HS-5 (cell line): ENCODE data around the gene IKZF2.

Experiments
- DNase-seq: peaks from one replicate; pipeline ENCODE4 v3.0.0-alpha.2; 2012; ENCODE audit warnings: low read depth

IKZF2 gene

DNA sequence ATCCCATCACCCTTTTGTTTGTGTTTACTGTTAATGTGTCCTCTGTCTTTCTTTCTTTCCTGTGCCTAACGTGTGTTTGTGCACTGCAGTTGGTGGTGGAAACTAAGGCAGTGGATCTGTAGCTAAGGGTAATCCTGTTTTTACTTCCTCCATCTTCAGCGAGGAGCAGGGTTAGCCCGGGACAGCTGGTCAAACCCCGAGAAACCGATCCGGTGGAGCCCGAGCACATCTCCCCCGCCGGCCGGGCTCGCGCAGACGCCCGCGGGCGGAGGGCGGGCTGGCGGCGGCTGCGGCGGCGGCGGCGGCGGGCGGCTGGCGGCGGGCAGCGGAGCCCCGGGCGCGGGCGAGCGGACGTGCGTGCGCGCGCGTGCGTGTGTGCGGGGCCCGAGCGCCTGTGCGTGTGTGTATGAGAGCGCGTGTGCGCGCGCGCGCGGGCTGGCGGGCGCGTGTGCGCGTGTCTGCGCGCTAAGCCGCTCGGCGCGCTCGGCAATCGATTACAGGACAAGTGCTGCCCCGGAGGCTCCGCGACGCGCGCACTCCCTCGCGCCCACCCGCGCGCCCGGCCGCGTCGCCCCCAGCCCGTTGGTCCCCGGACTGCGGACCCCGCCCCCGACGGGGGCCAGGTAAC lies at the start of gene IKZF2:
IKZF2 (minus strand) TSS at position 176 of the 628 bp plus-strand sequence. CDS start 2,983 bp downstream, outside the sequence.
- peak; percentile 52 for DNase-seq

DNA sequence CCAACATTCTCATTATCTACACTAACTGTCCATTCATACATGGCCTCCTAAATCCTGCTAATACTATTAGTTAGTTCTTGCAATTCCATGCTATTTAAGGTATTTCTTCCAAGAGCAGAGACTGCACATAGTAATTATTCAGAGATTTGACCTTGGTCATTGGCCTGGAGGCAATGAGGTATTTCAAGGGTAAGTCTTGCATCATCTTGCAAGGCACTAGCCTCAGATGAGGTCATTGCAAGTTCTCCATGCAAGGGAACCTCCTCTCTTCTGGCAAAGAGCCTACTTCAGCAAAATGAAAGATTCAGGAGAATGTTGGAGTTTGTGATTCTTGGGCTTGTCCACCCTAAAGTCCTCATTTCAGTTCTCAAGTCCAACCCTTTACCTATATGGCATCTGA lies 48.5 kb upstream of the IKZF2 start:
- no peak for DNase-seq

DNA sequence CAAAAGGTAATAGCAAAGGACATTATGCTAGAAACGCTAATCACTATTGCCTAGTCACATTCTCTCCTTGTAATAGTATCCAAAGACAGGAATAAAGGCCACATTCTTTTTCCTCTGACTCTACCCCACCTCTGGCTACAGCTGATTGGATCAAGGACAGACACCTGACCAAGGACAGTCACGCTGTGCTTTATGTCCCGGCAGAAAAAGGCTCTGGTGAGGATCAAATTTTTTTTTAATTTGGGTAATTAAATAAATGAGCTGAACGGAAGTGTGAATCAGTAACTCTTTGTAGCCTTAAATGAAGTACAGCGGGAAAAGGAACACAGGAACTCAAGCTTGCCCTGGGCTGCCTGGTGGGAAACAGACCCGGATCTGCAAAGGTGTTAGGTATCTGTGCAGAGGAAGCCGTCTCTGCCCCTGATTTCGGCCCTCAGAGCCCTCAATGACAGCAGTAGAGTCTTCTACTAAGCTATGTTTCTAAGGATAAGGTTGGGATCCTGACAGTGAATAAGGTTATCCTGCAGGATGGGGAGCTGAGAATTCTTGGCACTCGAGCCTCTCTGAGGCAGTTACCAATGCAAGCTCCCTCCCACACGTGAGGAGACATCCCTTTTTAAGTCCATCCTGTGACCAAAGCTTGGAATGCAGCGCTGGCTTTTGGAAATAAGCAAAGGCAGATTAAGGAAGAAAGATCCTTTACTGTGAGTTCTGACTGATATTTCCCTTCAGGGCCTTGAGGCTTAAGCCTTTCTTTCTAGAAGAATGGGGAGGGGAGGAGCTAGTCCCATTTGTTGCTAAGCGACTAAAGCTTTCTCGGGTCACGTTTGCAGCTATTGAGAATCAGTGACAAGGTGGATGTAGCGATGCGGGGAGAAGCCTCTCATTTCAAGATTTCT lies 37.8 kb upstream of the IKZF2 start:
- DNase-seq = no peak

DNA sequence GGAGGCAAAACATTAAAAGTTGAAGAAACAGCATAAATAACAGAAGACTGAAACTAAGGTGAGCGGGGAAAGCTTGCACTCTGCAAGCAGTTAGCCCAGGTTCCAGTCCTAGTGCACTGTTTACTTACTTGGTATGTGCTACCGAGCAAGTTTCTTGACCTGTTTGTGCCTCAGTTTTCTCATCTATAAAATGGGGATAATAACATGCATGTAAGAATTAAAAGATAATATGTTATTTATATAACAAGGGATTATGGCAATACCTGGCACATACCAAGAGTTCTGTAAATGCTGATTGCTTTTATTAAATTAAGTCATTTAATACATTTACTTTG lies 37.1 kb upstream of the IKZF2 start:
- DNase-seq = no peak

DNA sequence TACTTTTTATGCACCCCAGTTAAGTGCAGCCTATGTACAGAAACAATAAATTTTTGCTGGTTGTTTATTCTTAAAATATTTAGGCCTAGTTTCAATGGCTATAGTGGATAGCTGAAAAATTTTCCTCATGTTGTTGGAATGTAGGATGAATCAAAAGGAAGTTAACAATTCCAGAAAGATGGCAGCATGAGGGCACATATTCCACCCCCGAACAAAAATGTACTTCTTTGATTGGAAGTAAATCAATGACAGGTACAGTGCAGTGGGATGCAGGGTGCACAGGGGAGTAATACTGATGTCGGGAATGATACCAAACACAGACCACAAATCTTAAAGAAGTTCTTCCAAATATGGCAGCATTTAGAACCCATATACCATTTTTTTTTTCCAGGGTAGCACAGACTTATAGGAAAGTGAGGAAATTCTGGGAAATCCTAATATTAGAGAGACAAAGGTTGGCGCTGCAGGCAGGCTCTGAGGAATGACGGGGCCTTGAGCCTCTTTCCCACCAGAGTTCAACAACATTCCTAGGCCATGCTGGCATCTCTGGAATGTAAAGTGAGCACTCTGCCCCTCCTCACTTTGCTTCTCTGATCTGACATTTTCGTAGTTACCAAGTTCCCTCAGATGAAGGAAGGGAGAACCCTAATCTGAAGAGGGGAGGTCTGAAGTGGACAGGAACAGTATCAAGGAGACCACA lies 36.6 kb upstream of the IKZF2 start:
- DNase-seq = peak; percentile 52

DNA sequence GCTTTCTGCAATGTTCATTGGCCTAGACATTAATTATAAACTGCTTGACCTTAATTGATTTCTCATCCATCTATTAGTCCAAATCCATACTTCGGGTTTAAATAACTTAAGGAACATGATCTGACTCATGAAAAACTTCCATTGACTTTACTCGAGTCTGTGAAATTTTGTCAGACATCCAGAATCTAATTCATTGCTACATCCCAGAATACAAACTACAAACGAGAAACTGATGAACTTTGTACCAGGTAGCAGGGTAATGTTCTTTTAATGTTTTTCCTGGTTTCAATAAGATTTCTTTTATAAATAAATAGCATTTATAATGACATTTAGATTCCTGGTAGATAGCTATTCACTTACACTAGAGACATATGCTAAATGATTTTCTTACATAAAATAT lies 36.0 kb upstream of the IKZF2 start:
- DNase-seq = no peak

DNA sequence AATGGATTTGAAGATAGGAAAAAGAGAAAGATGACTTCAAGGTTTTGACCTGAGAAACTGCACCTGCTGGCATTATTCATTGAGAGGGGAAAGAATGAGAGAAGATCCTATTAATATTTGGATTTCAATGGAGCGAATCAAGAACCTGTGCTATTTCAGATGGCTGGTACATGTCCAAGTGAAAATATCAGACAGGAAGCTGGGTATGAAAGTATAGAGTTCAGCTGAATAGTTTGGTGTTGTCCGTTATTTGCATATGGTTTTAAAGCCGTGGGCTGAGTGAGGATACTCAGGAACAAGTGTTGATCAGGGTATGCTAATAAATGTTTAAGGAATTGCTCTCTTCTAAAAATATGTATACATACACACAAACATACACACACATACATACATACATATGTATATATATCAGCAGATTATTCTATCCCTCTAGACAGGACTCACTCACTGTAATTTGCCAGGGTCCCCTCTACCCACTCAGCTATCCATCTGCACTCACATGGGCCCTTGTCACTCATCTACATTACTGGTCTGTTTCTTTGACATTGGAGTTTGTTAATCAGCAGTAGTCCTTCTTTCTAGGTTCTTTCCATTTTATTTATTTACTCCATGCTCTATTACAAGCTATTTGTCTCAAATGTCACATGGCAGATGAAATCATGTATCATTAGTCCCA lies 33.9 kb upstream of the IKZF2 start:
- DNase-seq = no peak

DNA sequence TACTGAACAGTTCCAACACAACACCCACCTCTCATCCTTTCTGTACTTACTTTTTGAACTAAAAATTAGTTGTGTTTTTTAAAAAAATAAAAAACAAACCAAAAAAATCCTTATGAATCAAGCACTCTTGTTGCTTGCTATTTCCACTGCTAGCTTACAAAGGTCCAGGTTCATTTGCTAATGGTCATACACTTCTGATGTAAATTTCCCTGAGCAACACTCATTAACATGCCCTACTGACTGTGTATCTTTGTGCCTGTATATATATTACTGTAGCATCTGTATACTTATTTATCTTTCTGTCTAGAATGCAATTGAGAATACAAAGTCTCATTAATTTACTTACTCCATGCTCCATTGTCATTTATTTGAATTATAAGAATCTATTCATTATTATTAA lies 30.3 kb upstream of the IKZF2 start:
- DNase-seq = no peak

DNA sequence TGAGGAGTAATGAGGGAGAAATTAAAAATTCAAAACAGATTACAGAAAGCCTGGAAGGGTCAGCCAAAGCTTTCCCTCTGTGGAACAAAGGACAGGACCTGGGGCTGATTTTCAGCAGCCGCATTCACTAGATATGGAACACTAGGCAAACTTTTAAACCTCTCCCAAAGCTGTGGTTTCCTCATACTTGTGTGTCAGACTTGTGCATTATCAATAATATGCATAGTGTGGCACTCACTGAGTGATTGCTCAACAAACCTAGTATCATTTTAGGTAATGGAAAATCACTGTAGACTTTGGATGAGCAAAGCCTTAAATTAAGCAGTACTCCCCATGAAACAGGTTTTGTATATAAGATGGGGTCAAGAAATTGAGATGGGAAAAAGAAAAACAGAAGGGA lies 26.3 kb upstream of the IKZF2 start:
- no peak for DNase-seq

DNA sequence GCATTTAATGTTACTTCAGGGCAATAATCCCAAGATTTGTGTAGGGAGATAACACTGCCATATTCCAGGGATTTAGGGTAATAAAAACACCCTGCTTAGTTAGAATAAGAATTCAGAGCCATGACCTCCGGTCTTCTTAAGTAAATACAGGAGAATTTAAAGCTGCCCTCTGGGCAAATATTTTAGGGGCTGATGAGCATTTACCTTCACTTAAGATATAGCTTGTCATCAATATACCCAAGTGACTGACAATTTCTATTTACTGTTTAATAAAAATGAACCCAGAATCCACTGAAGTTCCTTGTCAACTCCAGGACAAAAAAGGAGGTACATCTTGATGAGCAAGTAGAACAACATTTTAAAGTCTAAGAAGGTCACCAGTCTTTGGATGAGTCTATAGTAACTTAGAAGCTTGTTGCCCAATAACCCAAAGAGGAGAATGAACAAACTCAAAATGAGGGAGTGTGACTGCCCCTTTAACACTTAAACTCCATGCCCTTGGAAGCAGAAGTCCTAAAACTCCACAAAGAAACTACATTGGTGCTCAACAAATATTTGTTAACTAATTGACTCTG lies 24.3 kb upstream of the IKZF2 start:
- no peak for DNase-seq

DNA sequence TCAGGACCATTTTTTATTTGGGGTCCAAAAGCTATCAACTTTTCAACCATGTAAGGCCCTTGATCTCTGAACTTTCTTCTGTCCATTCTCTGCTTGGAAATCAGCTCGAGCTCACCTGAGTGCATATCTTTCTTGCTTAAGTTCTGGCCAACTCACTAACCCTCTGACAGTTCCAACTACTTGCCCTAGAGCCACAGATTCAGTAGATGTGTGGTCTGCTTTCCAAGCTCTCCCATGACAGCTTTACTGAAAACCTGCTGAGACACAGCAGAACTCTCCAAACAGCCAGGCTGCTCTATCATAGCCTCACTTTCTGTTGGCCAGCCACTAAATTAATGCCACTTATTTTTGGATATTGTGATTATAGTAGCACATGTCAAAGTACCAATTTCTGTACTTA lies 21.2 kb upstream of the IKZF2 start:
- no peak for DNase-seq

DNA sequence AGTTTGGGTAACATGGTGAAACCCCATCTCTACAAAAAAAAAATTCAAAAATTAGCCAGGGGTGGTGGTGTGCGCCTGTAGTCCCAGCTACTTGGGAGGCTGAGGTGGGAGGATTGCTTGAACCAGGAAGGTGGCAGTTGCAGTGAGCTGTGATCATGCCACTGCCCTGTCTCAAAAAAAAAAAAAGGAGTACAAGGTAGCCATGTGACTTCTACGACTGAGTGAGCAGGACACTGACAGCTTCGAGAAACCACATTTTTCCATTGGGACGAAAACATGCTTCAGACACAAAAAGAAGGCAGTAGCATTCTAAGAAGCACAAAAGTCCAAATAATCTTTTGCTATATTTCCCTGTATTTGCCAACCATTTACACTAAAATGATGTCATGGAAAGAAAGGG lies 19.7 kb upstream of the IKZF2 start:
- no peak for DNase-seq

DNA sequence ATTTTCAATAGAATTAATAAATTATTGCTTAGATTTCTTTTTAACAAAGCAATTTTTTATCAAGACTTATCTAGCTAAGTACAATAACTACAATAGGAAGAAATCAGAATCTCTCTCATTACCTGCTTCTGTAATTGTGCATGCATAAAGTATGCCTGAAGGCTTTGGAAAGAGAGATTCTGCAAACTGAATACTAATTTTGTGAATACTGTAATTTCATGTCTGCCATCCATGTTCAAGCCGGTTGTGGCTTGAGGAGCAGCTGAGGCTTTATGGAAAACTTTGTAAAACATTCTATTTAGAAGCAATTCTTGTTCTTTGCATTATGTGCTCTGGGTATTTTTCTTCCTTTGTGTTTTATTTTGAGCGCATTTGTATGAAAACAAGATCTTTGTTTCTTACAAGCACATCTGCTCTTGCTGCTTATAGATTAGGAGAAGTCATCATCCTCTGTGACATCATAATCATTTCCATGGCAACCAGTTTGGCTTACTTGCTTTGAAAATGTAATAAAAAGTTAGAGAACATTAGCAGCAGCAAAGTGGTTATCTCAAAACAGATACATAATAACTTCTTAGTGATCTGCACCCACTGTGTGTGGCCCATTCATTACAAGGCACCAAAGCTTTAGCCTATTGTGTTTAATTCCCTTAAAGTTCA lies 16.0 kb upstream of the IKZF2 start:
- no peak for DNase-seq

DNA sequence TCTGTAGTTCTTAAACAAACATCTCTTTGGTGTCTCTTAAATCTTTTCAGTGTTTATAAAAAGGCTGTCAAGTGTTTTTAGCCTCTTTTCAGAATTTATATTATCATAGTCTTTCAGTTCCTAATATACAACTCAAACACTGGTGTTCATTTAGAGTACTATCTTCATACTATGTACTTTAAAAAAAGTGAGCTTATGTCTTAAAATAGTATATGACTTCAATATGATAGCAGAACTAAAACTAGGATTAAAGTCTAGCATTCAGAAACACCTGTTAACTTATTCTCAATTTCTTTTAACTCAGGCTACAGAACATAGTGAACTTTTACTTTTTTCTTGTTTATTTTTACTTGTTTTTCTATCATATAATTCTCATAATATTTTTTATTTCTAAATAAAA lies 14.7 kb upstream of the IKZF2 start:
- no peak for DNase-seq

DNA sequence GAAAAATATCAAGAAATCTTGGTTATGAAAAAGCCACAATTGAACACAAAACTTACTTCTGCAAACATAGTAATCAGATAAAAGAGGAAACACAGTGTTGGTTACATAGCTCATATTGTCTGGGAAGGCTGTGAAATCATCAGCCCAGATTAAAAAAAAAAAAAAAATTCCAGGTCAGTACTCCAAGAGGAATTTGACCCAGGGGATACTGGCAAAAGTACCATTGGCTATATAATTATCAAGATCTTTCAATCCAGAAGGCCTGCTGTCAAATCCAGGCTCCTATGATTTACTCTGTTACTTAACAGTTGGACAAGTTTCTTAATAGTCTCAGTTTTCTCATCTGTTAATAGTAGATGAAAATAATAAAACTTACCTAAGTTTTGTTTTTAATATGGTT lies 12.9 kb upstream of the IKZF2 start:
- DNase-seq = no peak

DNA sequence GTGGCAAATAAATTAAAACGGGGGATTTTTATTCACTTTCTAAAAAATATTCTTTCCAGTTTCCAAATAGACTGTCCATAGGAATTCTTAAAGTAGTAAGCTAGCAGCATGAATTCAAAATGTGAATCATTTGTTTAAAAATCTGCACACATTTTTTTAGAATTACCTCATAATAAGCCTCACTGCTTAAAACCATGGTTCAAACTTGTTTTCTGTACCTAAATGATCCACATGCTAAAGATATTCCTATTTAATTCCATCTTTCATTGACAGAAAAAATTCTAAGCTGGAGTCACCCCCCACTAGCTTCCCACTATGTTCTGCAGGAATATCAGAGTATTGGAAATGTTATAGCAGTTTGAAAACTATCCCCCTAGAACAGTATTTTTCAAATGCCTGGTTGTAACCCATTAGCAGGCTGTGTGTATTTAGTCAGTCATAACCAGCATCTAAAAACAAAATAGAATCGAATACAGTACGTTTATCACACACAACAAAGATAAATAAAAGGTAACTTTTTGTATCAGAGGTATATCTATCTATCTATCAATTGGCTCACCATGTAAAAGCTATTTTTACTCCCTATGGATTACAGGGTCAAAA lies 11.2 kb upstream of the IKZF2 start:
- DNase-seq = peak; percentile 45

DNA sequence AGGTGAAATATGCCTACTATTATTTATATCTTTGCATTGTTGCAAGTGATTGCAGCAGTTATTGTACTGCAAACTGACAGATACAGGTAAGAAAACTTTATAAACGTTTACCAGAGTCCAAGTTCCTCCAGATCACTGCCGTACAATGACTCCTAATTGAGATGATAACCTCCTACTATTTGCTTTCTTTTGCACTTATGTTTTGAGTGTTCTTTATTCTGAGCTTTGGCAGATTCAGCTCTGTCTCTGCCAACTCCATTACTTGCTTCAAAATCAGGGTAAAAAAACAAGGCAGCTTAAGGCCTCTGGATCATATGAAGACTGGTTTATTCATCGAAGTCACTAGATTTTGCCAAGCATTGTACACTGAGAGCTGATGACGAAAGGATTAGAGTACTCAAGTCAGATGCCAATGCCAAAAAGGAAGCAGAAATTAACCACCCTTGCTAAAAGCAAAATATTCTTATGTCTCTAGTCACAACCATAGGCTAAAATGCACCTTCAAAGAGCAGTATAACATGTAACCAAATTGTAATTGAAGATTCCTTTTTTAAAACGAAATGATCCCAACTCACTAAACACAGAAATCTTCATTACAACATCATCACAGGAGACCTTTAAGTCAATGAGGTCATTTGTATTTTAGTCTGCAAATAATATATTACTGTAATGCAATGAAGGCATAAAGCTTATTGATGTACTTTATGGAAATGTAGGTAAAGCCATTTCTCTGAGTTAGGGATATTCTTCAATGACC lies 10.5 kb upstream of the IKZF2 start:
- DNase-seq = peak; percentile 44

DNA sequence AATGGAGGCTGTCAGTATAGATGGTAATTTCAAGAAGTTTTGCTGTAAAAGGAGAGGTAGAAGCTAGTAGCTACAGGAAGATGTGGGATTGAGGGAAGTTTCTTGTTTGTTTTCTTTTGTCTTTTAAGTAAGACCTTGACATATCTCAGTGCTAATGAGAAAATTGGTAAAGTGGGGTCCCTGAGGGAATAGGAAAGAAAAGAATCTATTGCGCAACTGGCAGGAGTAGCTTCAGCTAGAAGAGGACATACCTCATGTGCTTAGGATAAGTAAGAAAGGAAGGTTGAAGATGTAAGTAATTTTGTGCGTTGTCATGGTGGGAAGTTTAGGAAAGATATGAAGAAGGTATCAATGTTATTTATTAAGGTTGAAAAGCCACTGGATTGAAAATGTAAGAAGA lies 8.4 kb upstream of the IKZF2 start:
- DNase-seq = no peak

DNA sequence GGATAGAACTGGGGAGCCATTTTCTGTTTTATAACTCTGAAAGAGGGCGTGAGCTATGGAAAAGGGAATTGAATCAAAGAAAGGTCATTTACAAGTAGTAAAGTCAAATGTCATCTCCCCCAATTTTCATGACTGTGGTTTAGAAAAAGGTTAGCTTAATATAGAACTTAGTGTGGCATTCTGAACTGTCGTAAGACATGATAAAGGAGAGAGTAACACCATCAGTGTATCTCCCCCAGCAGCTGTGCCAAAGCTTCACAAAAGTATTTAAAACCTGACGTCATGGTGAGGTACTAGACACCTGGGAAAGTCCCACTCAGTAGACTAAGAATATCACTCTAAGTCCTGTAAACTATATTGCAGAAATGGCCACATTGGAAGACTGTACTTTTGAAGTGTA lies 5.8 kb upstream of the IKZF2 start:
- DNase-seq = no peak

DNA sequence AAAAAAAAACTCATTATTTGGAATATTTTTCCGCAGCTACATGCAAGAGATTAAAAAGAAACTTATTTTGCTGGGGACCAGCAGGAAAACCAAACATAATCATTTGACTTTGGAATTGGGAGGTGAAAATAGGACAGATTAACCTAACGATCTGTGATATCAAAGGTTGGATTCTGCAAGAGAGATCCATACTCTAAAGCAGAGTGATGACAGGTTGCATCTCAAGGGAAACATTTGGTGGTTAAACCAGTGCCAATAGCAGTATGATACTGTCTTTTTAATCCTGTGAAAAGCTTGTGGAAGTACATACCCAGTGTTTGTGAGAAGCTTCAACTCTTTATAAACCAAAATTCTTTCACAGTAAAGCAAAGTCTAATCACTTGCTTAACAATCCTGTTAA lies 5.3 kb upstream of the IKZF2 start:
- DNase-seq = no peak

DNA sequence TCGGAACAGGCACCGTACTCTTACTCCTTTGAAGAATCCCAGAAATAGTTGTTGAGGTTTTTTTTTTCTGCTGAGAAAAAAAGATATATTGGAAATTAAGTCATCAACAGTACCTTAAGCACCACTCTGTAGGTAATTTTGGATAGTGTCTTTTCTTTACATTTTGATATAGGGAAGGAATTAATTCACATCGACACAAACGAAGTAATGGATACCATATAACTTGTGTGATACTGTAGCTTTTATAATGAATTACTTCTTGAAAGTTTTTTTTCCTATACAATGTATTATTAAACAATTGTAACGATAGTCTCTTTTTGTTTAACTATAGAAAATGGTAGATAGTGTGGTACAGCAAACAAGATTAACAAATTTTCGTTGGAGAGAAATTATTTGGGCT lies 1.5 kb upstream of the IKZF2 start:
- no peak for DNase-seq
